Osteocyte (in vitro differentiated cells): ENCODE data around the gene AKAP13. TPM values are rescaled to one million over a fixed set of nuclear protein-coding genes. Genes with fewer than 3 reads are reported as not detected.
A peak's percentile ranks its signal among the peaks of the same experiment; 100 is the strongest.

Source experiments
- microRNA-seq: library from miRNA; unstranded; fragments of <30 nt; microRNA quantifications from one replicate; pipeline ENCODE4 v1.1.0, GENCODE V29; 2020; ENCODE audit not compliant: unreplicated experiment
- total RNA-seq: library from RNA; stranded (reverse); gene quantifications from 2 replicates; pipeline ENCODE4 v1.2.1, GENCODE V29; 2021

The AKAP13 gene
- total RNA-seq, 1 donor from 2014 or later, result 146 TPM

Small RNAs within 50 kb of the gene (microRNA-seq; reads per million reads assigned to microRNA genes)
- 3.3 reads per million for gene MIR1276
- gene MIR7706, result 80.0 reads per million, percentile 48 among the genes with 10 or more reads in this experiment
